NCI-H226 (cell line): ENCODE measurements around the gene LPCAT2.

Source experiments
- DNase-seq: peaks from one replicate; pipeline ENCODE4 v3.0.0-alpha.2; 2015

Gene LPCAT2

GRCh38 chr16:55505333-55506015 lies 3.4 kb upstream of the LPCAT2 start:
- DNase-seq: no peak

- DNase-seq: no peak
Measured at GRCh38 chr16:55506083-55506482, 2.8 kb upstream of the LPCAT2 start.

GRCh38 chr16:55506708-55507107 lies 2.2 kb upstream of the LPCAT2 start:
- no peak for DNase-seq

GRCh38 chr16:55508271-55508921 lies 476 bp upstream of the LPCAT2 start:
- DNase-seq: no peak

- no peak for DNase-seq
Measured at GRCh38 chr16:55510185-55510805, 1.4 kb downstream of the LPCAT2 start.

GRCh38 chr16:55512941-55513340 lies 4.1 kb downstream of the LPCAT2 start:
- no peak for DNase-seq

- no peak for DNase-seq
Measured at GRCh38 chr16:55513616-55514015, 4.7 kb downstream of the LPCAT2 start.

GRCh38 chr16:55515111-55515510 lies 6.2 kb downstream of the LPCAT2 start:
- DNase-seq: peak; percentile 61

- no peak for DNase-seq
Measured at GRCh38 chr16:55521792-55522191, 12.9 kb downstream of the LPCAT2 start.

- peak; percentile 19 for DNase-seq
Measured at GRCh38 chr16:55526441-55526840, 17.6 kb downstream of the LPCAT2 start.

GRCh38 chr16:55527885-55528284 lies 19.0 kb downstream of the LPCAT2 start:
- no peak for DNase-seq

GRCh38 chr16:55529018-55529417 lies 20.1 kb downstream of the LPCAT2 start:
- no peak for DNase-seq

GRCh38 chr16:55530316-55530856 lies 21.5 kb downstream of the LPCAT2 start:
- DNase-seq: no peak

GRCh38 chr16:55532227-55532626 lies 23.4 kb downstream of the LPCAT2 start:
- DNase-seq: no peak

- no peak for DNase-seq
Measured at GRCh38 chr16:55534756-55535155, 25.9 kb downstream of the LPCAT2 start.

- no peak for DNase-seq
Measured at GRCh38 chr16:55539049-55539448, 30.2 kb downstream of the LPCAT2 start.

GRCh38 chr16:55539488-55539887 lies 30.6 kb downstream of the LPCAT2 start:
- DNase-seq: no peak

GRCh38 chr16:55540221-55540620 lies 31.3 kb downstream of the LPCAT2 start:
- DNase-seq: no peak

GRCh38 chr16:55542459-55543082 lies 33.7 kb downstream of the LPCAT2 start:
- DNase-seq: peak; percentile 57

- no peak for DNase-seq
Measured at GRCh38 chr16:55543472-55543871, 34.6 kb downstream of the LPCAT2 start.

- DNase-seq: peak; percentile 84
Measured at GRCh38 chr16:55552621-55553020, 43.7 kb downstream of the LPCAT2 start.

GRCh38 chr16:55555436-55555835 lies 46.6 kb downstream of the LPCAT2 start:
- DNase-seq: no peak

- DNase-seq: no peak
Measured at GRCh38 chr16:55557186-55557585, 48.3 kb downstream of the LPCAT2 start.

- no peak for DNase-seq
Measured at GRCh38 chr16:55559233-55559632, 50.4 kb downstream of the LPCAT2 start.
